Heart left ventricle (tissue), 13 donors: ENCODE measurements around the gene NRCAM.

Experiments used
- POLR2A ChIP-seq, 2 donors: fragments of 450-650 bp; IDR thresholded peaks; one replicate each; pipeline ENCODE4 v1.6.1; 2017; ENCODE audit warnings: antibody characterized with exemption in 2 of 2, mild to moderate bottlenecking in 2 of 2, moderate library complexity in 2 of 2
- TF ChIP-seq, protein P1 (sequence below), 12 donors: fragments of 200-600 bp; sonication (generic) in 4 of 12; IDR thresholded peaks; one replicate each; pipeline versions ENCODE4 v1.5.0 to v1.8.0; 2018 to 2022; ENCODE audit warnings: antibody characterized with exemption in 12 of 12, mild to moderate bottlenecking in 5 of 12
- donor health status: ischemic (EF 13 %, LVEDD 7.1; RV severe dilation, severe dysfunction).
- donor health status: DM: no; HTN: yes; CAD: no.
- donor health status: DM: no; HTN: no; CAD: no.
- donor health status: ischemic (EF 25% LVEDD 6.9; RV normal size, moderate dysfunction).
- donor health status: ischemic (EF 25% LVEDD 5.7; RV mildly dilated, moderate dysfunction).
- donor health status: ischemic (EF 35%, LVEDD 5.7; RV mildly dilated, moderate dysfunction).
- donor health status: nonischemic (EF 11% LVEDD 7.7; RV severe dilation, severe dysfunction).
- donor health status: DM: yes; HTN: yes; CAD: no.
- donor health status: PGD.
- donor health status: ischemic (EF 29% LVEDD 5.4; RV normal size, mild dysfunction).
- donor health status: nonischemic (EF 23%, LVEDD 6.1; RV moderate dilation, normal function).

DNA sequence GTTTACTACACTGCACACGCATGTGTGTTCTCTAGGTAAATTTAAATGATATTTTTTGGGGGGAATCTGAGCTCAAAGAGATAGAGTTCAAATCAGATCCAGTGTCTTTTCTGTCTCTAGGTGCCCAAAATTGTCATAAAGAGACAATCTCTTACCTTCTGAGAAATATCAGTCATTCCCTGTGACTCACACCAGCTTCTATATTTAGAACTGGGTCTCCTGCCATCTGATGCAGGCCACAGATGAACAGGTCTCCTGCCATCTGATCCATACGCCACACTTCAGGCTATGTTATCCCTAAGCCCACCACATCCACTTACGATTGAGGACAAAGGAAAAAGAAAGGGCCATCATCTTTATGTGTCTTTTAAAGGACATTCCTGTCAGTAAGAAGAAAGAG lies 189.7 kb downstream of the NRCAM start:
- TF ChIP-seq, protein P1, sequence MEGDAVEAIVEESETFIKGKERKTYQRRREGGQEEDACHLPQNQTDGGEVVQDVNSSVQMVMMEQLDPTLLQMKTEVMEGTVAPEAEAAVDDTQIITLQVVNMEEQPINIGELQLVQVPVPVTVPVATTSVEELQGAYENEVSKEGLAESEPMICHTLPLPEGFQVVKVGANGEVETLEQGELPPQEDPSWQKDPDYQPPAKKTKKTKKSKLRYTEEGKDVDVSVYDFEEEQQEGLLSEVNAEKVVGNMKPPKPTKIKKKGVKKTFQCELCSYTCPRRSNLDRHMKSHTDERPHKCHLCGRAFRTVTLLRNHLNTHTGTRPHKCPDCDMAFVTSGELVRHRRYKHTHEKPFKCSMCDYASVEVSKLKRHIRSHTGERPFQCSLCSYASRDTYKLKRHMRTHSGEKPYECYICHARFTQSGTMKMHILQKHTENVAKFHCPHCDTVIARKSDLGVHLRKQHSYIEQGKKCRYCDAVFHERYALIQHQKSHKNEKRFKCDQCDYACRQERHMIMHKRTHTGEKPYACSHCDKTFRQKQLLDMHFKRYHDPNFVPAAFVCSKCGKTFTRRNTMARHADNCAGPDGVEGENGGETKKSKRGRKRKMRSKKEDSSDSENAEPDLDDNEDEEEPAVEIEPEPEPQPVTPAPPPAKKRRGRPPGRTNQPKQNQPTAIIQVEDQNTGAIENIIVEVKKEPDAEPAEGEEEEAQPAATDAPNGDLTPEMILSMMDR (IDR thresholded peaks at IDR 0.05): no peak
- TF ChIP-seq POLR2A (IDR thresholded peaks at IDR 0.05): no peak
